SK-N-SH (cell line): ENCODE measurements around the gene NELFA. TPM values are rescaled to one million over a fixed set of nuclear protein-coding genes. Genes with fewer than 3 reads are reported as not detected.

Experiments
- CTCF ChIA-PET: fragments of 300-600, 350-600 bp; formaldehyde crosslinking; extraction: SDS; loops from one replicate; lab custom pipeline; 2021; lab: Yijun Ruan, JAX
- POLR2A ChIA-PET: fragments of 350-600 bp; sonication (Branson Sonifier 250); formaldehyde crosslinking; extraction: SDS; loops from one replicate; lab custom pipeline; 2020; ENCODE audit warnings: antibody characterized with exemption, inconsistent platforms; lab: Yijun Ruan, JAX
- DNase-seq: peaks from one replicate; pipeline ENCODE4 v3.0.0; 2012
- H2AFZ ChIP-seq: fragments of 200-600 bp; sonication (generic); 2 replicates; pipeline ENCODE4 v1.8.1; 2016; ENCODE audit warnings: antibody characterized with exemption, mild to moderate bottlenecking, low read depth
- H3F3A ChIP-seq: fragments of 200-600 bp; sonication (generic); replicated peaks from 2 replicates; pipeline ENCODE3; 2016; ENCODE audit warnings: antibody characterized with exemption, mild to moderate bottlenecking; ENCODE audit not compliant: insufficient read depth
- H3K27ac ChIP-seq, 2 experiments: fragments of 200-500 bp in 1 of 2; fragments of 200-600 bp in 1 of 2; sonication (Bioruptor generic) in 1 of 2; sonication (generic), shearing (Covaris generic) in 1 of 2; 2 replicates each; pipeline versions ENCODE4 v1.5.1 to v1.6.1; 2014 to 2016; ENCODE audit warnings: low read depth in 2 of 2, inconsistent platforms in 1 of 2, low read length in 1 of 2, mild to moderate bottlenecking in 1 of 2, mixed read lengths in 1 of 2
- H3K27me3 ChIP-seq: fragments of 200-600 bp; sonication (generic), shearing (Covaris generic); 2 replicates; pipeline ENCODE4 v1.6.1; 2016; ENCODE audit warnings: mixed run types; ENCODE audit not compliant: insufficient read depth
- H3K36me3 ChIP-seq, 2 experiments: fragments of 200-500 bp in 1 of 2; fragments of 200-600 bp in 1 of 2; sonication (Bioruptor generic) in 1 of 2; sonication (generic) in 1 of 2; replicated peaks in 1 of 2; 2 replicates each; pipeline versions ENCODE3 to v1.5.1; 2014 to 2016; ENCODE audit warnings: low read length in 1 of 2, mild to moderate bottlenecking in 1 of 2; ENCODE audit not compliant: insufficient read depth in 2 of 2, control insufficient read depth in 1 of 2
- H3K4me1 ChIP-seq, 2 experiments: fragments of 200-500 bp in 1 of 2; fragments of 200-600 bp in 1 of 2; sonication (Bioruptor generic) in 1 of 2; sonication (generic), shearing (Covaris generic) in 1 of 2; 2 replicates each; pipeline versions ENCODE4 v1.5.1 to v1.6.1; 2014 to 2016; ENCODE audit warnings: low read depth in 1 of 2, low read length in 1 of 2, mixed run types in 1 of 2; ENCODE audit not compliant: insufficient read depth in 2 of 2, control insufficient read depth in 1 of 2
- H3K4me2 ChIP-seq: fragments of 200-600 bp; sonication (generic), shearing (Covaris generic); 2 replicates; pipeline ENCODE4 v1.6.1; 2017; ENCODE audit warnings: mixed run types
- H3K4me3 ChIP-seq, 2 experiments: fragments of 200-500 bp in 1 of 2; fragments of 200-600 bp in 1 of 2; sonication (Bioruptor generic) in 1 of 2; sonication (generic), shearing (Covaris generic) in 1 of 2; 2 replicates each; pipeline versions ENCODE4 v1.5.1 to v1.8.1; 2014 to 2016; ENCODE audit warnings: low read depth in 2 of 2, inconsistent platforms in 1 of 2, low read length in 1 of 2, mild to moderate bottlenecking in 1 of 2, mixed read lengths in 1 of 2, moderate library complexity in 1 of 2
- H3K79me2 ChIP-seq: fragments of 200-600 bp; sonication (generic); 2 replicates; pipeline ENCODE4 v1.8.1; 2017; ENCODE audit warnings: mild to moderate bottlenecking; ENCODE audit not compliant: insufficient read depth
- H3K9ac ChIP-seq: fragments of 200-600 bp; sonication (generic); 2 replicates; pipeline ENCODE4 v1.6.1; 2017; ENCODE audit warnings: mixed run types
- H3K9me2 ChIP-seq: fragments of 200-600 bp; sonication (generic); 2 replicates; pipeline ENCODE4 v1.6.1; 2017; ENCODE audit warnings: mixed run types
- H3K9me3 ChIP-seq: fragments of 200-600 bp; sonication (generic); 2 replicates; pipeline ENCODE4 v1.6.1; 2017; ENCODE audit warnings: mixed run types, mild to moderate bottlenecking, moderate library complexity
- H4K20me1 ChIP-seq: fragments of 200-600 bp; sonication (generic); 2 replicates; pipeline ENCODE4 v1.6.1; 2017; ENCODE audit warnings: mild to moderate bottlenecking, mixed run types; ENCODE audit not compliant: insufficient read depth
- ELF1 ChIP-seq: IDR thresholded peaks from 2 replicates; pipeline ENCODE4 v1.4.0; 2012
- FOSL2 ChIP-seq: IDR thresholded peaks from 2 replicates; pipeline ENCODE4 v1.4.0; 2012; ENCODE audit warnings: low read depth, mild to moderate bottlenecking, moderate library complexity, borderline replicate concordance
- GABPA ChIP-seq: IDR thresholded peaks from 2 replicates; pipeline ENCODE4 v1.4.0; 2012; ENCODE audit warnings: low read depth, mild to moderate bottlenecking
- GATA2 ChIP-seq: sonication (generic); formaldehyde crosslinking; IDR thresholded peaks from 2 replicates; pipeline ENCODE4 v1.5.0; 2020; ENCODE audit warnings: mild to moderate bottlenecking, missing genetic modification reagents
- JUND ChIP-seq: IDR thresholded peaks from 2 replicates; pipeline ENCODE4 v1.4.0; 2012
- MXI1 ChIP-seq: IDR thresholded peaks from 2 replicates; pipeline ENCODE4 v1.6.1; 2012; ENCODE audit warnings: mild to moderate bottlenecking, low read depth, low read length, improper control_type of control experiment
- NFIC ChIP-seq: IDR thresholded peaks from 2 replicates; pipeline ENCODE4 v1.4.0; 2012; ENCODE audit warnings: borderline replicate concordance
- NRF1 ChIP-seq: IDR thresholded peaks from 2 replicates; pipeline ENCODE4 v1.6.1; 2012; ENCODE audit warnings: low read depth, mild to moderate bottlenecking, low read length
- SMC3 ChIP-seq: IDR thresholded peaks from 2 replicates; pipeline ENCODE4 v1.6.1; 2012; ENCODE audit warnings: low read depth, low read length, improper control_type of control experiment
- TAF1 ChIP-seq: IDR thresholded peaks from 2 replicates; pipeline ENCODE4 v1.6.1; 2012; ENCODE audit warnings: low read depth, mild to moderate bottlenecking, low read length, moderate library complexity, borderline replicate concordance
- WGBS: methylation state at CpG from one replicate; pipeline ENCODE4 v1.1.6; 2017; ENCODE audit warnings: low lambda C conversion rate; 5-methylcytosine and 5-hydroxymethylcytosine counted together
- polyA plus RNA-seq, 3 experiments: library from polyadenylated mRNA; depleted of rRNA; stranded (reverse); fragments of >200 nt; gene quantifications; 2 replicates each; pipeline ENCODE4 v1.2.3, GENCODE V29; 2012
- TF ChIP-seq, protein P1 (sequence below): IDR thresholded peaks from 2 replicates; pipeline ENCODE4 v1.4.0; 2012; ENCODE audit warnings: low read depth, borderline replicate concordance
- TF ChIP-seq, protein P2 (sequence below): IDR thresholded peaks from 2 replicates; pipeline ENCODE4 v1.4.0; 2012; ENCODE audit warnings: low read depth, borderline replicate concordance
- TF ChIP-seq, protein P3 (sequence below): fragments of 200-600 bp; sonication (generic); IDR thresholded peaks from 2 replicates; pipeline ENCODE4 v1.6.1; 2017; ENCODE audit warnings: antibody characterized with exemption, mild to moderate bottlenecking, moderate library complexity
- TF ChIP-seq, protein P4 (sequence below): IDR thresholded peaks from 2 replicates; pipeline ENCODE4; 2012

Gene NELFA
- polyA plus RNA-seq, 1 of the 3 experiments (the other 2 are of a cell fraction) = 26.8 TPM

DNA sequence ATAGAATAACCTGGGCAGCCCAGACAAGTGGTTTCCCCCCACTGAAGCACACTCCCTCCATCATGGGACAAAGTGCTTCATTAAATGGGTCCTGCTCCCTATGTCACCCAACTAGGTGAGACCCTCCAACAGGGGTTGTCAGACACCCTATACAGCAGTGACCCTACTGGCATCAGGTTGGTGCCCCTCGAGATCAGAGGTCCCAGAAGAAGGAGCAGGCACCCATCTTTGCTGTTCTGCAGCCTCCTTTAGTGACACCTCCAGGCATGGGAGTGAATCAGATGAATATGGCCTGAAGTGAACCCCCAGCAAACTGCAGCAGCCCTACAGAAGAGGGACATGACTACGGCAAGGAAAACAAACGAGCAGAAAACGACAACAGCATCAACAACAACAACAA is 11.1 kb downstream of the NELFA start:
- Histone ChIP-seq H3K9me2 (no peaks in the 10 kb centered on the region), H4K20me1 (peaks cover 3% of the 10 kb centered on the region; the same call in 1 of the 2 replicates), H3K27ac (no peak overlapping the region), H3F3A (no peaks in the 10 kb centered on the region), H3K36me3 (peaks cover 0 to 37% of the 10 kb centered on the region in 2 experiments), H3K4me2 (no peak overlapping the region), H3K27me3 (no peaks in the 10 kb centered on the region), H3K9me3 (peaks cover 17% of the 10 kb centered on the region), H3K79me2 (peaks cover 100% of the 10 kb centered on the region), H3K4me3 (no peak overlapping the region), H3K4me1 (peaks cover 0 to 2% of the 10 kb centered on the region in 2 experiments; a peak in 1 of 4 replicates), H2AFZ (no peak overlapping the region), H3K9ac (no peak overlapping the region)
- DNase-seq = no peak
- ChIA-PET CTCF (interaction anchor here (1.0 kb wide), 1 partner anchor 9 kb away, joined by 5 read pairs; no protein-coding TSS in a partner anchor), POLR2A (no interaction called here)
- TF ChIP-seq JUND (no peak), ELF1 (no peak), MXI1 (no peak), SMC3 (no peak), TAF1 (no peak), GATA2 (no peak), NRF1 (no peak), NFIC (no peak), GABPA (no peak), FOSL2 (no peak)
- TF ChIP-seq, protein P1, sequence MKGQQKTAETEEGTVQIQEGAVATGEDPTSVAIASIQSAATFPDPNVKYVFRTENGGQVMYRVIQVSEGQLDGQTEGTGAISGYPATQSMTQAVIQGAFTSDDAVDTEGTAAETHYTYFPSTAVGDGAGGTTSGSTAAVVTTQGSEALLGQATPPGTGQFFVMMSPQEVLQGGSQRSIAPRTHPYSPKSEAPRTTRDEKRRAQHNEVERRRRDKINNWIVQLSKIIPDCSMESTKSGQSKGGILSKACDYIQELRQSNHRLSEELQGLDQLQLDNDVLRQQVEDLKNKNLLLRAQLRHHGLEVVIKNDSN = no peak
- TF ChIP-seq, protein P2, sequence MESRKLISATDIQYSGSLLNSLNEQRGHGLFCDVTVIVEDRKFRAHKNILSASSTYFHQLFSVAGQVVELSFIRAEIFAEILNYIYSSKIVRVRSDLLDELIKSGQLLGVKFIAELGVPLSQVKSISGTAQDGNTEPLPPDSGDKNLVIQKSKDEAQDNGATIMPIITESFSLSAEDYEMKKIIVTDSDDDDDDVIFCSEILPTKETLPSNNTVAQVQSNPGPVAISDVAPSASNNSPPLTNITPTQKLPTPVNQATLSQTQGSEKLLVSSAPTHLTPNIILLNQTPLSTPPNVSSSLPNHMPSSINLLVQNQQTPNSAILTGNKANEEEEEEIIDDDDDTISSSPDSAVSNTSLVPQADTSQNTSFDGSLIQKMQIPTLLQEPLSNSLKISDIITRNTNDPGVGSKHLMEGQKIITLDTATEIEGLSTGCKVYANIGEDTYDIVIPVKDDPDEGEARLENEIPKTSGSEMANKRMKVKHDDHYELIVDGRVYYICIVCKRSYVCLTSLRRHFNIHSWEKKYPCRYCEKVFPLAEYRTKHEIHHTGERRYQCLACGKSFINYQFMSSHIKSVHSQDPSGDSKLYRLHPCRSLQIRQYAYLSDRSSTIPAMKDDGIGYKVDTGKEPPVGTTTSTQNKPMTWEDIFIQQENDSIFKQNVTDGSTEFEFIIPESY = no peak
- TF ChIP-seq, protein P3, sequence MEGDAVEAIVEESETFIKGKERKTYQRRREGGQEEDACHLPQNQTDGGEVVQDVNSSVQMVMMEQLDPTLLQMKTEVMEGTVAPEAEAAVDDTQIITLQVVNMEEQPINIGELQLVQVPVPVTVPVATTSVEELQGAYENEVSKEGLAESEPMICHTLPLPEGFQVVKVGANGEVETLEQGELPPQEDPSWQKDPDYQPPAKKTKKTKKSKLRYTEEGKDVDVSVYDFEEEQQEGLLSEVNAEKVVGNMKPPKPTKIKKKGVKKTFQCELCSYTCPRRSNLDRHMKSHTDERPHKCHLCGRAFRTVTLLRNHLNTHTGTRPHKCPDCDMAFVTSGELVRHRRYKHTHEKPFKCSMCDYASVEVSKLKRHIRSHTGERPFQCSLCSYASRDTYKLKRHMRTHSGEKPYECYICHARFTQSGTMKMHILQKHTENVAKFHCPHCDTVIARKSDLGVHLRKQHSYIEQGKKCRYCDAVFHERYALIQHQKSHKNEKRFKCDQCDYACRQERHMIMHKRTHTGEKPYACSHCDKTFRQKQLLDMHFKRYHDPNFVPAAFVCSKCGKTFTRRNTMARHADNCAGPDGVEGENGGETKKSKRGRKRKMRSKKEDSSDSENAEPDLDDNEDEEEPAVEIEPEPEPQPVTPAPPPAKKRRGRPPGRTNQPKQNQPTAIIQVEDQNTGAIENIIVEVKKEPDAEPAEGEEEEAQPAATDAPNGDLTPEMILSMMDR = no peak
- TF ChIP-seq, protein P4, sequence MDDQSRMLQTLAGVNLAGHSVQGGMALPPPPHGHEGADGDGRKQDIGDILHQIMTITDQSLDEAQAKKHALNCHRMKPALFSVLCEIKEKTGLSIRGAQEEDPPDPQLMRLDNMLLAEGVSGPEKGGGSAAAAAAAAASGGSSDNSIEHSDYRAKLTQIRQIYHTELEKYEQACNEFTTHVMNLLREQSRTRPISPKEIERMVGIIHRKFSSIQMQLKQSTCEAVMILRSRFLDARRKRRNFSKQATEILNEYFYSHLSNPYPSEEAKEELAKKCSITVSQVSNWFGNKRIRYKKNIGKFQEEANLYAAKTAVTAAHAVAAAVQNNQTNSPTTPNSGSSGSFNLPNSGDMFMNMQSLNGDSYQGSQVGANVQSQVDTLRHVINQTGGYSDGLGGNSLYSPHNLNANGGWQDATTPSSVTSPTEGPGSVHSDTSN = no peak
- WGBS = 95% methylated on average over 4 of the region's 4 CpGs
